ENCODE results near the gene DIP2B.

DNA sequence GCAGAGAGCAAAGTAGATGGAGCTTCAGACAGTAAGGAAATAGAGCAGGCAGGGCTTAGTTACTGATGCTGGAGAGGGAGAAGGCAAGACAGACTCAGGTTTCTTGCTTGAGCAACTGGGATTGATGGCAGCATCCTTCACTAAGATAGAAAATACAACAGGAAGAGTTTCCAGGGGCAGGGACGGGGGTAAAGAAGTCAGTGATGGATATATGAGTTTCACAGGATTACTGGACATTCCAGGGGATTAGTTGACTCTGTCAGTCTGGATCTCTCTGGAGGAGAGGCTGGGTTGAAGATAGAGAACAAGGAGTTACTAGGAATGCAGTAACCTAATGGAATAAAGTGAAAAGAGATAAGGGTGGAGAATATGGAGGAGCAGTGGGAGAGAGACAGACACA is 184.7 kb downstream of the DIP2B start:
- no peak for TF ChIP-seq POLR2AphosphoS5 (IDR thresholded peaks at IDR 0.05)
- no peak for TF ChIP-seq MXI1 (conservative IDR thresholded peaks at IDR 0.05; ENCODE audit: poor library complexity, severe bottlenecking)
- no peak for TF ChIP-seq EP300 (conservative IDR thresholded peaks at IDR 0.05; ENCODE audit: poor library complexity, severe bottlenecking)
- TF ChIP-seq TAF1 (IDR thresholded peaks at IDR 0.05; ENCODE audit: low read depth) = no peak
- TF ChIP-seq, protein P1, sequence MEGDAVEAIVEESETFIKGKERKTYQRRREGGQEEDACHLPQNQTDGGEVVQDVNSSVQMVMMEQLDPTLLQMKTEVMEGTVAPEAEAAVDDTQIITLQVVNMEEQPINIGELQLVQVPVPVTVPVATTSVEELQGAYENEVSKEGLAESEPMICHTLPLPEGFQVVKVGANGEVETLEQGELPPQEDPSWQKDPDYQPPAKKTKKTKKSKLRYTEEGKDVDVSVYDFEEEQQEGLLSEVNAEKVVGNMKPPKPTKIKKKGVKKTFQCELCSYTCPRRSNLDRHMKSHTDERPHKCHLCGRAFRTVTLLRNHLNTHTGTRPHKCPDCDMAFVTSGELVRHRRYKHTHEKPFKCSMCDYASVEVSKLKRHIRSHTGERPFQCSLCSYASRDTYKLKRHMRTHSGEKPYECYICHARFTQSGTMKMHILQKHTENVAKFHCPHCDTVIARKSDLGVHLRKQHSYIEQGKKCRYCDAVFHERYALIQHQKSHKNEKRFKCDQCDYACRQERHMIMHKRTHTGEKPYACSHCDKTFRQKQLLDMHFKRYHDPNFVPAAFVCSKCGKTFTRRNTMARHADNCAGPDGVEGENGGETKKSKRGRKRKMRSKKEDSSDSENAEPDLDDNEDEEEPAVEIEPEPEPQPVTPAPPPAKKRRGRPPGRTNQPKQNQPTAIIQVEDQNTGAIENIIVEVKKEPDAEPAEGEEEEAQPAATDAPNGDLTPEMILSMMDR (IDR thresholded peaks at IDR 0.05; ENCODE audit: poor library complexity, severe bottlenecking) = no peak
- TF ChIP-seq, protein P2, sequence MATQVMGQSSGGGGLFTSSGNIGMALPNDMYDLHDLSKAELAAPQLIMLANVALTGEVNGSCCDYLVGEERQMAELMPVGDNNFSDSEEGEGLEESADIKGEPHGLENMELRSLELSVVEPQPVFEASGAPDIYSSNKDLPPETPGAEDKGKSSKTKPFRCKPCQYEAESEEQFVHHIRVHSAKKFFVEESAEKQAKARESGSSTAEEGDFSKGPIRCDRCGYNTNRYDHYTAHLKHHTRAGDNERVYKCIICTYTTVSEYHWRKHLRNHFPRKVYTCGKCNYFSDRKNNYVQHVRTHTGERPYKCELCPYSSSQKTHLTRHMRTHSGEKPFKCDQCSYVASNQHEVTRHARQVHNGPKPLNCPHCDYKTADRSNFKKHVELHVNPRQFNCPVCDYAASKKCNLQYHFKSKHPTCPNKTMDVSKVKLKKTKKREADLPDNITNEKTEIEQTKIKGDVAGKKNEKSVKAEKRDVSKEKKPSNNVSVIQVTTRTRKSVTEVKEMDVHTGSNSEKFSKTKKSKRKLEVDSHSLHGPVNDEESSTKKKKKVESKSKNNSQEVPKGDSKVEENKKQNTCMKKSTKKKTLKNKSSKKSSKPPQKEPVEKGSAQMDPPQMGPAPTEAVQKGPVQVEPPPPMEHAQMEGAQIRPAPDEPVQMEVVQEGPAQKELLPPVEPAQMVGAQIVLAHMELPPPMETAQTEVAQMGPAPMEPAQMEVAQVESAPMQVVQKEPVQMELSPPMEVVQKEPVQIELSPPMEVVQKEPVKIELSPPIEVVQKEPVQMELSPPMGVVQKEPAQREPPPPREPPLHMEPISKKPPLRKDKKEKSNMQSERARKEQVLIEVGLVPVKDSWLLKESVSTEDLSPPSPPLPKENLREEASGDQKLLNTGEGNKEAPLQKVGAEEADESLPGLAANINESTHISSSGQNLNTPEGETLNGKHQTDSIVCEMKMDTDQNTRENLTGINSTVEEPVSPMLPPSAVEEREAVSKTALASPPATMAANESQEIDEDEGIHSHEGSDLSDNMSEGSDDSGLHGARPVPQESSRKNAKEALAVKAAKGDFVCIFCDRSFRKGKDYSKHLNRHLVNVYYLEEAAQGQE (IDR thresholded peaks at IDR 0.05; ENCODE audit: borderline replicate concordance) = no peak
- no peak for TF ChIP-seq RAD21 (conservative IDR thresholded peaks at IDR 0.05)
- TF ChIP-seq EZH2 (IDR thresholded peaks at IDR 0.05; ENCODE audit: borderline replicate concordance, insufficient read depth, low read length, poor library complexity, severe bottlenecking) = no peak
- TF ChIP-seq SMC3 (conservative IDR thresholded peaks at IDR 0.05; ENCODE audit: poor library complexity) = no peak

Data from neural cell (in vitro differentiated cells).